ENCODE results near the gene NLN. TPM values are rescaled to one million over a fixed set of nuclear protein-coding genes. Genes with fewer than 3 reads are reported as not detected.

The NLN gene
- total and polyA plus RNA-seq, 4 donors = 13.4 to 26.4 (median 19.1) TPM

DNA sequence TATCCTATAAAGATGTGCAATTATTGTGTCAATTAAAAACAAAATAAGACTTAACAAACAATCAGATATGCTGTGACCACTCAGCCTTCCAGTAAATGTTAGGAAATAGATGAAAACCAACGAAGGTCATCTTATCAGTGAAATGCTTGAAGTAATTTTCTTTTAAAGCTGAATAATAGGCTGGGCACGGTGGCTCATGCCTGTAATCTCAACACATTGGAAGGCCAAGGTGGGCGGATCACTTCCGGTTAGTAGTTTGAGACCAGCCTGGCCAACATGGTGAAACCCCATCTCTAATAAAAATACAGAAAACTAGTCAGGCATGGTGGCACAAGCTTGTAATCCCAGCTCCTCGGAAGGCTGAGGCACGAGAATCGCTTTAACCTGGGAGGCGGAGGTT is 31.2 kb downstream of the NLN start:
- no peak for DNase-seq (ENCODE audit: low spot score)
- H3K9ac ChIP-seq (ENCODE audit: low read depth in 1 of 2, low read length in 2 of 2) = no peak overlapping the region
- H3K9me3 ChIP-seq (ENCODE audit: control insufficient read depth in 4 of 4, low read length in 3 of 4) = no peaks in the 10 kb centered on the region
- TF ChIP-seq EGR1 (IDR thresholded peaks at IDR 0.05; ENCODE audit: low read depth in 2 of 2) = no peak
- TF ChIP-seq, protein P1, sequence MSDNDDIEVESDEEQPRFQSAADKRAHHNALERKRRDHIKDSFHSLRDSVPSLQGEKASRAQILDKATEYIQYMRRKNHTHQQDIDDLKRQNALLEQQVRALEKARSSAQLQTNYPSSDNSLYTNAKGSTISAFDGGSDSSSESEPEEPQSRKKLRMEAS (IDR thresholded peaks at IDR 0.05) = no peak
- no peak for TF ChIP-seq SP1 (IDR thresholded peaks at IDR 0.05)
- no peak for TF ChIP-seq RAD21 (IDR thresholded peaks at IDR 0.05)
- no peak for TF ChIP-seq TAF1 (conservative IDR thresholded peaks at IDR 0.05)
- no peak for TF ChIP-seq HNF4A (conservative IDR thresholded peaks at IDR 0.05)
- TF ChIP-seq, protein P2, sequence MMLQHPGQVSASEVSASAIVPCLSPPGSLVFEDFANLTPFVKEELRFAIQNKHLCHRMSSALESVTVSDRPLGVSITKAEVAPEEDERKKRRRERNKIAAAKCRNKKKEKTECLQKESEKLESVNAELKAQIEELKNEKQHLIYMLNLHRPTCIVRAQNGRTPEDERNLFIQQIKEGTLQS (IDR thresholded peaks at IDR 0.05) = no peak
- no peaks in the 10 kb centered on the region for H3K36me3 ChIP-seq (ENCODE audit: control insufficient read depth in 4 of 4, insufficient read depth in 3 of 4, low read depth in 1 of 4, low read length in 3 of 4)
- H3K4me1 ChIP-seq (ENCODE audit: control insufficient read depth in 4 of 4, insufficient read depth in 4 of 4, low read length in 3 of 4) = peaks cover 7 to 32% (median 16%) of the 10 kb centered on the region in 4 donors
- H3K27me3 ChIP-seq (ENCODE audit: control insufficient read depth in 4 of 4, insufficient read depth in 4 of 4, low read length in 3 of 4) = no peaks in the 10 kb centered on the region
- H3K4me3 ChIP-seq (ENCODE audit: low read depth in 1 of 3, low read length in 3 of 3) = no peak overlapping the region
- 83% methylated on average over 8 of the region's 8 CpGs for WGBS
- no peak overlapping the region for H3K27ac ChIP-seq (ENCODE audit: low read depth in 1 of 2, low read length in 2 of 2)

DNA sequence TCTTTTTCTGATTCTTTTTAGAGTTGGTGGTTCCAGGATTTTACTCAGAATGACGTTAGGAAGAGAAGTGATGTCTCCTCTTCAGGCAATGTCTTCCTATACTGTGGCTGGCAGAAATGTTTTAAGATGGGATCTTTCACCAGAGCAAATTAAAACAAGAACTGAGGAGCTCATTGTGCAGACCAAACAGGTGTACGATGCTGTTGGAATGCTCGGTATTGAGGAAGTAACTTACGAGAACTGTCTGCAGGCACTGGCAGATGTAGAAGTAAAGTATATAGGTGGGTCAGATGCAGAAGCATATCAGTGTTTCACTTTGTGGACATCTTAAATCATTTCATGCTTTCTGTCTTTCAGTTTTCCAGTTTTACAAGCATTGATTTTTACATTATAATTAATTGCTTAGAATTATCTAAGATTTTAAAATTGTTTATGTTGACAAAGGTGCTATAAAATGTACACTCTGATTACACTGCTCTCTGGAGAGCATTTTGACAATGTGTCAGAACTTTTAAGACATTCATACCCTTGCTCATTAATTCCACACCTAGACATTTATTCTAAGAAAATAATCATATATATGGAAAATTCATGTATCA is 36.6 kb downstream of the NLN start:
- H3K27me3 ChIP-seq (ENCODE audit: control insufficient read depth in 4 of 4, insufficient read depth in 4 of 4, low read length in 3 of 4) = no peaks in the 10 kb centered on the region
- no peaks in the 10 kb centered on the region for H3K9me3 ChIP-seq (ENCODE audit: control insufficient read depth in 4 of 4, low read length in 3 of 4)
- WGBS = 86% methylated on average over 4 of the region's 4 CpGs
- no peak for DNase-seq (ENCODE audit: low spot score)
- no peak overlapping the region for H3K4me3 ChIP-seq (ENCODE audit: low read depth in 1 of 3, low read length in 3 of 3)
- TF ChIP-seq JUND (IDR thresholded peaks at IDR 0.05) = no peak
- TF ChIP-seq, protein P2 (IDR thresholded peaks at IDR 0.05) = no peak
- no peak for TF ChIP-seq RAD21 (IDR thresholded peaks at IDR 0.05)
- TF ChIP-seq, protein P3, sequence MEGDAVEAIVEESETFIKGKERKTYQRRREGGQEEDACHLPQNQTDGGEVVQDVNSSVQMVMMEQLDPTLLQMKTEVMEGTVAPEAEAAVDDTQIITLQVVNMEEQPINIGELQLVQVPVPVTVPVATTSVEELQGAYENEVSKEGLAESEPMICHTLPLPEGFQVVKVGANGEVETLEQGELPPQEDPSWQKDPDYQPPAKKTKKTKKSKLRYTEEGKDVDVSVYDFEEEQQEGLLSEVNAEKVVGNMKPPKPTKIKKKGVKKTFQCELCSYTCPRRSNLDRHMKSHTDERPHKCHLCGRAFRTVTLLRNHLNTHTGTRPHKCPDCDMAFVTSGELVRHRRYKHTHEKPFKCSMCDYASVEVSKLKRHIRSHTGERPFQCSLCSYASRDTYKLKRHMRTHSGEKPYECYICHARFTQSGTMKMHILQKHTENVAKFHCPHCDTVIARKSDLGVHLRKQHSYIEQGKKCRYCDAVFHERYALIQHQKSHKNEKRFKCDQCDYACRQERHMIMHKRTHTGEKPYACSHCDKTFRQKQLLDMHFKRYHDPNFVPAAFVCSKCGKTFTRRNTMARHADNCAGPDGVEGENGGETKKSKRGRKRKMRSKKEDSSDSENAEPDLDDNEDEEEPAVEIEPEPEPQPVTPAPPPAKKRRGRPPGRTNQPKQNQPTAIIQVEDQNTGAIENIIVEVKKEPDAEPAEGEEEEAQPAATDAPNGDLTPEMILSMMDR (IDR thresholded peaks at IDR 0.05; ENCODE audit: low read depth, low read length, missing input control) = no peak
- TF ChIP-seq RXRA (IDR thresholded peaks at IDR 0.05) = no peak
- TF ChIP-seq, protein P4, sequence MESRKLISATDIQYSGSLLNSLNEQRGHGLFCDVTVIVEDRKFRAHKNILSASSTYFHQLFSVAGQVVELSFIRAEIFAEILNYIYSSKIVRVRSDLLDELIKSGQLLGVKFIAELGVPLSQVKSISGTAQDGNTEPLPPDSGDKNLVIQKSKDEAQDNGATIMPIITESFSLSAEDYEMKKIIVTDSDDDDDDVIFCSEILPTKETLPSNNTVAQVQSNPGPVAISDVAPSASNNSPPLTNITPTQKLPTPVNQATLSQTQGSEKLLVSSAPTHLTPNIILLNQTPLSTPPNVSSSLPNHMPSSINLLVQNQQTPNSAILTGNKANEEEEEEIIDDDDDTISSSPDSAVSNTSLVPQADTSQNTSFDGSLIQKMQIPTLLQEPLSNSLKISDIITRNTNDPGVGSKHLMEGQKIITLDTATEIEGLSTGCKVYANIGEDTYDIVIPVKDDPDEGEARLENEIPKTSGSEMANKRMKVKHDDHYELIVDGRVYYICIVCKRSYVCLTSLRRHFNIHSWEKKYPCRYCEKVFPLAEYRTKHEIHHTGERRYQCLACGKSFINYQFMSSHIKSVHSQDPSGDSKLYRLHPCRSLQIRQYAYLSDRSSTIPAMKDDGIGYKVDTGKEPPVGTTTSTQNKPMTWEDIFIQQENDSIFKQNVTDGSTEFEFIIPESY (IDR thresholded peaks at IDR 0.05) = no peak
- TF ChIP-seq, protein P5, sequence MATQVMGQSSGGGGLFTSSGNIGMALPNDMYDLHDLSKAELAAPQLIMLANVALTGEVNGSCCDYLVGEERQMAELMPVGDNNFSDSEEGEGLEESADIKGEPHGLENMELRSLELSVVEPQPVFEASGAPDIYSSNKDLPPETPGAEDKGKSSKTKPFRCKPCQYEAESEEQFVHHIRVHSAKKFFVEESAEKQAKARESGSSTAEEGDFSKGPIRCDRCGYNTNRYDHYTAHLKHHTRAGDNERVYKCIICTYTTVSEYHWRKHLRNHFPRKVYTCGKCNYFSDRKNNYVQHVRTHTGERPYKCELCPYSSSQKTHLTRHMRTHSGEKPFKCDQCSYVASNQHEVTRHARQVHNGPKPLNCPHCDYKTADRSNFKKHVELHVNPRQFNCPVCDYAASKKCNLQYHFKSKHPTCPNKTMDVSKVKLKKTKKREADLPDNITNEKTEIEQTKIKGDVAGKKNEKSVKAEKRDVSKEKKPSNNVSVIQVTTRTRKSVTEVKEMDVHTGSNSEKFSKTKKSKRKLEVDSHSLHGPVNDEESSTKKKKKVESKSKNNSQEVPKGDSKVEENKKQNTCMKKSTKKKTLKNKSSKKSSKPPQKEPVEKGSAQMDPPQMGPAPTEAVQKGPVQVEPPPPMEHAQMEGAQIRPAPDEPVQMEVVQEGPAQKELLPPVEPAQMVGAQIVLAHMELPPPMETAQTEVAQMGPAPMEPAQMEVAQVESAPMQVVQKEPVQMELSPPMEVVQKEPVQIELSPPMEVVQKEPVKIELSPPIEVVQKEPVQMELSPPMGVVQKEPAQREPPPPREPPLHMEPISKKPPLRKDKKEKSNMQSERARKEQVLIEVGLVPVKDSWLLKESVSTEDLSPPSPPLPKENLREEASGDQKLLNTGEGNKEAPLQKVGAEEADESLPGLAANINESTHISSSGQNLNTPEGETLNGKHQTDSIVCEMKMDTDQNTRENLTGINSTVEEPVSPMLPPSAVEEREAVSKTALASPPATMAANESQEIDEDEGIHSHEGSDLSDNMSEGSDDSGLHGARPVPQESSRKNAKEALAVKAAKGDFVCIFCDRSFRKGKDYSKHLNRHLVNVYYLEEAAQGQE (IDR thresholded peaks at IDR 0.05) = no peak
- peaks cover 0 to 3% (median under 1%) of the 10 kb centered on the region in 4 donors for H3K4me1 ChIP-seq (ENCODE audit: control insufficient read depth in 4 of 4, insufficient read depth in 4 of 4, low read length in 3 of 4)
- H3K27ac ChIP-seq (ENCODE audit: low read depth in 1 of 2, low read length in 2 of 2) = no peak overlapping the region
- H3K36me3 ChIP-seq (ENCODE audit: control insufficient read depth in 4 of 4, insufficient read depth in 3 of 4, low read depth in 1 of 4, low read length in 3 of 4) = no peaks in the 10 kb centered on the region
- H3K9ac ChIP-seq (ENCODE audit: low read depth in 1 of 2, low read length in 2 of 2) = no peak overlapping the region

Measured in liver (tissue), 9 donors.